Hematopoietic multipotent progenitor cell (in vitro differentiated cells): Measurements from ENCODE around the gene CCNK. TPM values are rescaled to one million over a fixed set of nuclear protein-coding genes. Genes with fewer than 3 reads are reported as not detected.

Experiments
- DNase-seq, 3 donors: peaks; one replicate each; pipeline ENCODE4 v3.0.0-alpha.2; 2011 to 2015; ENCODE audit warnings: low read depth in 2 of 3, low spot score in 2 of 3
- total RNA-seq: library from RNA; depleted of rRNA; stranded (reverse); fragments of >200 nt; gene quantifications from one replicate; pipeline ENCODE4 v1.2.3, GENCODE V29; 2012

The CCNK gene
- total RNA-seq, 1 donor, result 26.4 TPM

- no peak for DNase-seq
Measured at GRCh38 chr14:99465288-99465687, 15.9 kb upstream of the CCNK start.

GRCh38 chr14:99466758-99467157 lies 14.5 kb upstream of the CCNK start:
- no peak for DNase-seq

- no peak for DNase-seq
Measured at GRCh38 chr14:99467336-99468078, 13.7 kb upstream of the CCNK start.

- DNase-seq, result no peak
Measured at GRCh38 chr14:99468081-99468480, 13.1 kb upstream of the CCNK start.

- DNase-seq, result no peak
Measured at GRCh38 chr14:99468836-99469592, 12.2 kb upstream of the CCNK start.

GRCh38 chr14:99471731-99472130 lies 9.5 kb upstream of the CCNK start:
- DNase-seq, result no peak

- DNase-seq, result no peak
Measured at GRCh38 chr14:99472937-99473336, 8.3 kb upstream of the CCNK start.

- DNase-seq, result no peak
Measured at GRCh38 chr14:99473458-99473857, 7.8 kb upstream of the CCNK start.

GRCh38 chr14:99475179-99475578 lies 6.0 kb upstream of the CCNK start:
- no peak for DNase-seq

GRCh38 chr14:99475660-99476059 lies 5.5 kb upstream of the CCNK start:
- DNase-seq, result no peak

GRCh38 chr14:99476864-99477263 lies 4.3 kb upstream of the CCNK start:
- peak in 1 of 3 donors; percentile 10 for DNase-seq

GRCh38 chr14:99478128-99478527 lies 3.1 kb upstream of the CCNK start:
- no peak for DNase-seq

GRCh38 chr14:99479160-99479905 lies 1.9 kb upstream of the CCNK start:
- DNase-seq, result no peak

- DNase-seq, result peak in 2 of 3 donors; percentile 40 to 50
Measured at GRCh38 chr14:99479906-99480869, 1.0 kb upstream of the CCNK start, which contains the start of gene SETD3. Gene SETD3, minus strand, starts transcription at chr14:99480859. Its CDS starts 15,054 bp downstream, at chr14:99465805.

GRCh38 chr14:99481745-99482099 lies 513 bp downstream of the CCNK start:
- DNase-seq, result peak in 2 of 3 donors; percentile 40 to 42

GRCh38 chr14:99484106-99484505 lies 2.9 kb downstream of the CCNK start:
- DNase-seq, result no peak

GRCh38 chr14:99497341-99497740 lies 16.1 kb downstream of the CCNK start:
- DNase-seq, result no peak

GRCh38 chr14:99497894-99498293 lies 16.7 kb downstream of the CCNK start:
- DNase-seq, result no peak

- no peak for DNase-seq
Measured at GRCh38 chr14:99502989-99503421, 21.8 kb downstream of the CCNK start.

- no peak for DNase-seq
Measured at GRCh38 chr14:99503848-99504453, 22.7 kb downstream of the CCNK start.
